GM19467 (cell line): ENCODE measurements around the gene MAS1L.
"Not testable (repeated sequence)": the region's sequence is repeated elsewhere in the genome, so short reads cannot be mapped to it uniquely, and the experiment has no call there.

ENCODE experiments used
- ATAC-seq: cut with Tn5 transposase; IDR thresholded peaks from one replicate; pipeline ENCODE4 v1.9.1; 2021; ENCODE audit warnings: mild to moderate bottlenecking, moderate library complexity; ENCODE audit not compliant: unreplicated experiment

The MAS1L gene

GRCh38 chr6:29486577-29486976 lies 1.2 kb downstream of the MAS1L start:
- ATAC-seq = no peak

- ATAC-seq = no peak
These were observed 4.0 kb downstream of the MAS1L start for GRCh38 chr6:29483735-29484134.

- ATAC-seq = no peak
These were observed 4.6 kb downstream of the MAS1L start for GRCh38 chr6:29483186-29483585.

- ATAC-seq = no peak
These were observed 8.2 kb downstream of the MAS1L start for GRCh38 chr6:29479560-29479959.

GRCh38 chr6:29478740-29479139 lies 9.0 kb downstream of the MAS1L start:
- no peak for ATAC-seq

GRCh38 chr6:29477923-29478450 lies 9.8 kb downstream of the MAS1L start:
- ATAC-seq = no peak

- no peak for ATAC-seq
These were observed 12.8 kb downstream of the MAS1L start for GRCh38 chr6:29474996-29475395.

GRCh38 chr6:29466241-29466640 lies 21.5 kb downstream of the MAS1L start:
- no peak for ATAC-seq

- no peak for ATAC-seq
These were observed 22.0 kb downstream of the MAS1L start for GRCh38 chr6:29465801-29466200.

- no peak for ATAC-seq
These were observed 22.5 kb downstream of the MAS1L start for GRCh38 chr6:29465279-29465678.

- no peak for ATAC-seq
These were observed 25.7 kb downstream of the MAS1L start for GRCh38 chr6:29462022-29462421.

- no peak for ATAC-seq
These were observed 26.5 kb downstream of the MAS1L start for GRCh38 chr6:29461021-29461814.

- no peak for ATAC-seq
These were observed 30.8 kb downstream of the MAS1L start, which contains the start of the genes OR11A1 and OR2H1 for GRCh38 chr6:29456971-29457370. Gene OR11A1 (minus strand): TSS chr6:29457071. CDS start chr6:29427641, 29,430 bp downstream. Gene OR2H1 (plus strand): TSS chr6:29457155. CDS start chr6:29461770, 4,615 bp downstream.

- no peak for ATAC-seq
These were observed 36.1 kb downstream of the MAS1L start for GRCh38 chr6:29451471-29452193.

- ATAC-seq = no peak
These were observed 40.1 kb downstream of the MAS1L start for GRCh38 chr6:29447670-29448069.

GRCh38 chr6:29444031-29444430 lies 43.7 kb downstream of the MAS1L start:
- ATAC-seq = not testable (repeated sequence)

GRCh38 chr6:29442719-29443118 lies 45.0 kb downstream of the MAS1L start:
- ATAC-seq = no peak

- ATAC-seq = no peak
These were observed 48.8 kb downstream of the MAS1L start, which contains the start of gene OR10C1 for GRCh38 chr6:29439006-29439405. Gene OR10C1 (plus strand): TSS chr6:29439306. CDS start chr6:29440016, 710 bp downstream.

GRCh38 chr6:29436730-29437129 lies 51.0 kb downstream of the MAS1L start:
- not testable (repeated sequence) for ATAC-seq
